Stomach (tissue), 9 donors: Measurements from ENCODE around the gene ROCK2. TPM values are rescaled to one million over a fixed set of nuclear protein-coding genes. Genes with fewer than 3 reads are reported as not detected.
A peak's percentile ranks its signal among the peaks of the same experiment; 100 is the strongest.

Experiments used
- DNase-seq, 2 donors: peaks; one replicate each; pipeline versions ENCODE4 v3.0.0 to v3.0.0-alpha.2; 2013 to 2019
- H3K27ac ChIP-seq, 5 donors: fragments of 200-600 bp in 4 of 5; sonication (generic) in 4 of 5; one replicate each; pipeline ENCODE4 v1.5.1; 2013 to 2019; ENCODE audit warnings: mild to moderate bottlenecking in 1 of 5, moderate library complexity in 1 of 5
- H3K27me3 ChIP-seq, 3 donors: fragments of 200-600 bp; sonication (generic); one replicate each; pipeline ENCODE4 v1.5.1; 2017 to 2019; ENCODE audit warnings: mixed run types in 1 of 3
- H3K36me3 ChIP-seq, 4 donors: fragments of 200-600 bp; sonication (generic); 1 replicate in 3 of 4; 2 replicates in 1 of 4; pipeline ENCODE4 v1.5.1; 2016 to 2019
- H3K4me1 ChIP-seq, 4 donors: fragments of 200-600 bp; sonication (generic); one replicate each; pipeline ENCODE4 v1.5.1; 2016 to 2019
- H3K4me3 ChIP-seq, 4 donors: fragments of 200-600 bp; sonication (generic) in 3 of 4; one replicate each; pipeline ENCODE4 v1.5.1; 2016 to 2019; ENCODE audit warnings: mild to moderate bottlenecking in 1 of 4
- H3K9me3 ChIP-seq, 4 donors: fragments of 200-600 bp; sonication (generic); one replicate each; pipeline ENCODE4 v1.5.1; 2016 to 2019
- EP300 ChIP-seq: sonication (generic); formaldehyde crosslinking; IDR thresholded peaks from one replicate; pipeline ENCODE4 v1.6.1; 2017; ENCODE audit warnings: antibody characterized with exemption
- POLR2A ChIP-seq, 4 donors: fragments of 450-650 bp; IDR thresholded peaks; one replicate each; pipeline ENCODE4 v1.6.1; 2016; ENCODE audit warnings: antibody characterized with exemption in 4 of 4, control low read depth in 2 of 4, mild to moderate bottlenecking in 1 of 4, moderate library complexity in 1 of 4
- POLR2AphosphoS5 ChIP-seq, 3 donors: sonication (generic); formaldehyde crosslinking; IDR thresholded peaks; one replicate each; pipeline ENCODE4 v1.6.1; 2016; ENCODE audit warnings: antibody characterized with exemption in 3 of 3
- WGBS, 5 donors: extraction: QIAGEN DNeasy Blood & Tissue Kit in 3 of 5; methylation state at CpG; one replicate each; pipeline versions ENCODE4 v1.1.5 to v1.1.7; 2013 to 2018; 5-methylcytosine and 5-hydroxymethylcytosine counted together
- intact Hi-C: fragments of 100-400 bp; cut with DNase I; formaldehyde crosslinking; loops from one replicate; pipeline ENCODE4 v1.15.1; 2023; ENCODE audit warnings: low total_unique reads
- polyA plus RNA-seq, 3 donors: library from polyadenylated mRNA; stranded (reverse); fragments of 200-250 nt; gene quantifications; one replicate each; pipeline ENCODE4 v1.2.3, GENCODE V29; 2013
- total RNA-seq, 5 donors: library from RNA; depleted of rRNA; stranded (reverse); fragments of >200 nt; gene quantifications; one replicate each; pipeline versions ENCODE4 v1.1.0 to v1.2.3, GENCODE V29; 2014 to 2016
- TF ChIP-seq, protein P1 (sequence below), 7 experiments: fragments of 450-650 bp in 4 of 7; fragments of 200-600 bp in 3 of 7; sonication (generic) in 3 of 7; IDR thresholded peaks; one replicate each; pipeline ENCODE4 v1.5.1; 2016 to 2019; ENCODE audit warnings: antibody characterized with exemption in 7 of 7, control low read depth in 2 of 7, mild to moderate bottlenecking in 1 of 7
- donor health status: healthy with polysubstance abuse.
- donor health status: Bipolar disorder and iron deficiency.
- donor health status: healthy.

The ROCK2 gene
- total and polyA plus RNA-seq, 8 donors: 5.6 to 113 (median 35.9) TPM

DNA sequence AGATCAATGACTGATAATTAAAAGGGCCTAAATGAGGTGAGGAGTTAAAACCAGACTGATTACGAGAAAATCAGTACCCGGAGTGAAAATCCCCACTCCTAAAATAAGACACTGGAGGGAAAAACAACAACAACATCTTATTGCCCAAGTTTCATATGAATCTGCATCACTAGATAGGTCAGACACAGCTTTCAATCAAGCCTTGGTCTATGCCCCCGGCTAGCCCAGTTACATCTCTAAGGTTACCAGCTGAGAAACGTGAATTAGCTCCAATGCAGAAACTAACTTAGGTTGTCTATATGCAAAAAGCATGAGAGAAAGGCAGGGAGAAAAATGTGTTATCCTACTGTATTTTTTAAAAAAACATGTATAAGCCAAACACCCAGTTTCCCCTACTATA lies 53.7 kb downstream of the ROCK2 start:
- Histone ChIP-seq H3K27ac (no peak overlapping the region), H3K36me3 (peaks cover 0 to 4% (median 1%) of the 10 kb centered on the region in 4 donors), H3K9me3 (no peaks in the 10 kb centered on the region), H3K4me3 (no peak overlapping the region), H3K27me3 (no peaks in the 10 kb centered on the region), H3K4me1 (peaks cover 5 to 53% (median 31%) of the 10 kb centered on the region in 4 donors)
- 88 to 94% (median 91%) methylated on average over 4 of the region's 4 CpGs for WGBS, 5 donors
- intact Hi-C loops: no loop called here
- DNase-seq: no peak
- TF ChIP-seq, protein P1, sequence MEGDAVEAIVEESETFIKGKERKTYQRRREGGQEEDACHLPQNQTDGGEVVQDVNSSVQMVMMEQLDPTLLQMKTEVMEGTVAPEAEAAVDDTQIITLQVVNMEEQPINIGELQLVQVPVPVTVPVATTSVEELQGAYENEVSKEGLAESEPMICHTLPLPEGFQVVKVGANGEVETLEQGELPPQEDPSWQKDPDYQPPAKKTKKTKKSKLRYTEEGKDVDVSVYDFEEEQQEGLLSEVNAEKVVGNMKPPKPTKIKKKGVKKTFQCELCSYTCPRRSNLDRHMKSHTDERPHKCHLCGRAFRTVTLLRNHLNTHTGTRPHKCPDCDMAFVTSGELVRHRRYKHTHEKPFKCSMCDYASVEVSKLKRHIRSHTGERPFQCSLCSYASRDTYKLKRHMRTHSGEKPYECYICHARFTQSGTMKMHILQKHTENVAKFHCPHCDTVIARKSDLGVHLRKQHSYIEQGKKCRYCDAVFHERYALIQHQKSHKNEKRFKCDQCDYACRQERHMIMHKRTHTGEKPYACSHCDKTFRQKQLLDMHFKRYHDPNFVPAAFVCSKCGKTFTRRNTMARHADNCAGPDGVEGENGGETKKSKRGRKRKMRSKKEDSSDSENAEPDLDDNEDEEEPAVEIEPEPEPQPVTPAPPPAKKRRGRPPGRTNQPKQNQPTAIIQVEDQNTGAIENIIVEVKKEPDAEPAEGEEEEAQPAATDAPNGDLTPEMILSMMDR (IDR thresholded peaks at IDR 0.05): no peak
- TF ChIP-seq EP300 (no peak), POLR2A (IDR thresholded peaks at IDR 0.05) (no peak), POLR2AphosphoS5 (IDR thresholded peaks at IDR 0.05) (no peak)

DNA sequence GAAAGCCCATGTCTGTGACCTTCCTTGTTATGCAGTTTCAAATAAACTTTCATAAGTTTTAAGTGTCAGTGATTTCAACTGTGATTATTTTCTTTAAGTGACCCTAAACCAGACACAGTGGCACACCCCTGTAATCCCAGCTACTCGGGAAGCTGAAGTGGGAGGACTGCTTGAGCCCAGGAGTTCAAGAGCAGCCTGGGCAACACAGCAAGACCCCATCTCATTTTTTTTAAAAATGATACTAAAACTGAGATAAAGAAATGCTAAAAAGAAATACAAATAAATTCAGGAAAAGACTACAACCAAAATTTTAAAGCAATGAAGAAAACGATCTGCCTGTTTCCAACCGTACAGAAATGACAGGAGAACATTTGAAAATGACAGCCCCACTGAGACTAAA lies 54.2 kb downstream of the ROCK2 start:
- H3K36me3 ChIP-seq: peaks cover 0 to 9% (median 6%) of the 10 kb centered on the region in 4 donors
- H3K27ac ChIP-seq: no peak overlapping the region
- WGBS, 5 donors: 75 to 83% (median 80%) methylated on average over 3 of the region's 3 CpGs
- no peaks in the 10 kb centered on the region for H3K27me3 ChIP-seq
- no peak overlapping the region for H3K4me3 ChIP-seq
- no peaks in the 10 kb centered on the region for H3K9me3 ChIP-seq
- intact Hi-C loops: no loop called here
- TF ChIP-seq EP300: no peak
- no peak for TF ChIP-seq POLR2AphosphoS5 (IDR thresholded peaks at IDR 0.05)
- no peak for DNase-seq
- peaks cover 5 to 53% (median 31%) of the 10 kb centered on the region in 4 donors for H3K4me1 ChIP-seq

DNA sequence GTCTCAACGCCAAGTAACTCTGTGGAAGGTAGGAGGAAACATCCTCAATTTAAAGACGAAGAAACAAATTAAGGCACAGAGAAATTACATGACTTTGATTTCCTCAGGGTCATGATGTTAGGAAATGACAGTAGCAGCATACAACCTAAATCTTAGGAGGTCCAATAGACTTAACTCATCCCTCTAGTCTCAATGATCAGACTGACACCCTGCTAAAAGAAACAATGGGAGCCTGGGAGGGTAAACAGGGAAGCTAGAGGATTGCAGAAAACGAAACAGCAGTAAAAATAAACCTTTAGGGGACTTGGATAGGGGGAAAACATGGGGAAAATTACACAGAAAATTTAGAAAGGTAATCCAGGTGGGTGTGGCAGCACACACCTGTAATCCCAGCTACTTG lies 56.0 kb downstream of the ROCK2 start:
- TF ChIP-seq EP300: no peak
- no peak for TF ChIP-seq POLR2AphosphoS5 (IDR thresholded peaks at IDR 0.05)
- TF ChIP-seq, protein P1 (IDR thresholded peaks at IDR 0.05): no peak
- TF ChIP-seq POLR2A (IDR thresholded peaks at IDR 0.05): no peak
- no peak for DNase-seq
- H3K27ac ChIP-seq: no peak overlapping the region
- WGBS, 5 donors: 66 to 79% (median 69%) methylated on average over 3 of the region's 3 CpGs
- H3K4me1 ChIP-seq: peaks cover 5 to 50% (median 30%) of the 10 kb centered on the region in 4 donors
- no peak overlapping the region for H3K4me3 ChIP-seq
- H3K36me3 ChIP-seq: peaks cover 9 to 27% (median 23%) of the 10 kb centered on the region in 4 donors
- peaks cover 0 to 5% (median 0%) of the 10 kb centered on the region in 4 donors for H3K9me3 ChIP-seq
- H3K27me3 ChIP-seq: no peaks in the 10 kb centered on the region
- intact Hi-C loops: no loop called here

DNA sequence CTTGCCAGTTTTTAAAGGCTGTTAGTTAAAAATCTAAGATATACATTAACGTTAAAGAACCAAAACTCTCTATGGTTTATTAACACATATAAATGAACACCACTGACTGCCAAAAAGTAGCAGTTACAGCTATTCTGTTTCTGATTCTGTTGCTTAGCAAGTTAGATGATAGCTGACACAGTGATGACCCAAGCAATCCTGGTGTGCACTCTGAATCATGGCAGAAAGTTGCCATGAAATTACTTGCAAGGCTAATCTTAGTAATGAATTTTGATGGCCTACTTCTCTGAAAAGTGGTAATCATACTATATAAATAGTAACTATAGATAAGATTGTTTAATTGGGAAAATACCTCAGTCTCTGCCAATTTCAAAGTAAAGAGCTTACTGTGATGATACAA lies 57.7 kb downstream of the ROCK2 start:
- Histone ChIP-seq H3K4me3 (no peak overlapping the region), H3K36me3 (peaks cover 9 to 30% (median 25%) of the 10 kb centered on the region in 4 donors), H3K27me3 (no peaks in the 10 kb centered on the region), H3K9me3 (peaks cover 0 to 5% (median 0%) of the 10 kb centered on the region in 4 donors), H3K27ac (no peak overlapping the region), H3K4me1 (peaks cover 4 to 34% (median 17%) of the 10 kb centered on the region in 4 donors)
- intact Hi-C loops: no loop called here
- 52 to 72% (median 67%) methylated on average over 1 of the region's 1 CpG for whole genome bisulfite sequencing, 5 donors
- TF ChIP-seq POLR2A (IDR thresholded peaks at IDR 0.05) (no peak), EP300 (no peak), POLR2AphosphoS5 (IDR thresholded peaks at IDR 0.05) (no peak)
- TF ChIP-seq, protein P1 (IDR thresholded peaks at IDR 0.05): no peak
- peak in 1 of 2 donors; percentile 16 for DNase-seq

DNA sequence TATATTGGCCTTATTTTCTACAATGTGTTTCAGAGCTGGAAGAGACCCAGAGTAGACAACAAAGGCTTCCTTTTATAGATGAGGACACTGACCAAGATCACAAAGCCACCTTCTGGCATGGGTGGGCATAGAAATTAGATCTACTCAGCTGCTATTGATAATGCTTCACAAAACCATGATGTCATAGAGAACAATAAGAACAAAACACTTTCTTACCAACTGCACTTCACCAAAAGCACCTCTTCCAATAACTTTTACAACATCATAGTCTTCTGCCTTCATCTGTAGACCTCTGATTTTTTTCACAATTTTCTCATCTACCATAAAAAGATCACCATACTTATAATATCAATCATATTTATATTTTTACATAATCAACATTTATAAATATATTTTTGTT lies 58.1 kb downstream of the ROCK2 start:
- peaks cover 4 to 34% (median 17%) of the 10 kb centered on the region in 4 donors for H3K4me1 ChIP-seq
- intact Hi-C loops: no loop called here
- H3K9me3 ChIP-seq: peaks cover 0 to 5% (median 0%) of the 10 kb centered on the region in 4 donors
- no peak overlapping the region for H3K27ac ChIP-seq
- peaks cover 9 to 30% (median 25%) of the 10 kb centered on the region in 4 donors for H3K36me3 ChIP-seq
- TF ChIP-seq POLR2AphosphoS5 (IDR thresholded peaks at IDR 0.05) (no peak), EP300 (no peak), POLR2A (IDR thresholded peaks at IDR 0.05) (no peak)
- TF ChIP-seq, protein P1 (IDR thresholded peaks at IDR 0.05): no peak
- H3K4me3 ChIP-seq: no peak overlapping the region
- no peaks in the 10 kb centered on the region for H3K27me3 ChIP-seq
- DNase-seq: no peak
